HEK293 (cell line): ENCODE results near the gene SDCBP2.

ENCODE experiments used
- CTCF ChIA-PET: fragments of 350-600 bp; formaldehyde crosslinking; extraction: SDS; loops from one replicate; lab custom pipeline; 2021; ENCODE audit warnings: antibody characterized with exemption; lab: Yijun Ruan, JAX
- POLR2A ChIA-PET: fragments of 300-600 bp; formaldehyde crosslinking; extraction: SDS; loops from one replicate; lab custom pipeline; 2020; ENCODE audit warnings: antibody characterized with exemption, inconsistent platforms; lab: Yijun Ruan, JAX
- H3K27ac ChIP-seq: fragments of 200-500 bp; sonication (Bioruptor generic); 2 replicates; pipeline ENCODE4 v1.5.1; 2014; ENCODE audit warnings: low read depth, low read length, control low read depth, inconsistent platforms; ENCODE audit errors: extremely low read depth
- H3K36me3 ChIP-seq, 2 experiments: fragments of 200-500 bp in 1 of 2; sonication (Bioruptor generic) in 1 of 2; 1 replicate in 1 of 2; 2 replicates in 1 of 2; pipeline ENCODE4 v1.5.1; 2014 to 2017; ENCODE audit warnings: inconsistent platforms in 2 of 2, low read length in 2 of 2; ENCODE audit not compliant: control insufficient read depth in 2 of 2, insufficient read depth in 1 of 2
- H3K4me1 ChIP-seq: fragments of 200-500 bp; sonication (Bioruptor generic); 2 replicates; pipeline ENCODE4 v1.5.1; 2014; ENCODE audit warnings: mild to moderate bottlenecking, low read length, inconsistent platforms; ENCODE audit not compliant: control insufficient read depth, insufficient read depth
- H3K4me3 ChIP-seq: 2 replicates; pipeline ENCODE4 v1.5.1; 2011; ENCODE audit warnings: low read depth, mild to moderate bottlenecking, control low read depth, low read length, moderate library complexity
- H3K9me3 ChIP-seq: fragments of 200-500 bp; sonication (Bioruptor generic); 2 replicates; pipeline ENCODE4 v1.5.1; 2014; ENCODE audit warnings: low read depth, low read length, inconsistent platforms; ENCODE audit not compliant: control insufficient read depth, insufficient read depth
- CTCF ChIP-seq: fragments of 450-650 bp; formaldehyde crosslinking; IDR thresholded peaks from 2 replicates; pipeline ENCODE4 v1.5.1; 2016; ENCODE audit warnings: missing biosample characterization, missing genetic modification characterization
- PRDM10 ChIP-seq: fragments of 450-650 bp; formaldehyde crosslinking; IDR thresholded peaks from 2 replicates; pipeline ENCODE4 v1.5.1; 2016; ENCODE audit warnings: missing biosample characterization, missing genetic modification characterization
- SCRT1 ChIP-seq: fragments of 450-650 bp; formaldehyde crosslinking; IDR thresholded peaks from 2 replicates; pipeline ENCODE4 v1.5.1; 2016; ENCODE audit warnings: missing biosample characterization, missing genetic modification characterization, borderline replicate concordance
- ZBTB10 ChIP-seq: fragments of 450-650 bp; formaldehyde crosslinking; IDR thresholded peaks from 2 replicates; pipeline ENCODE4 v1.5.1; 2016; ENCODE audit warnings: missing biosample characterization, missing genetic modification characterization
- ZBTB17 ChIP-seq: fragments of 450-650 bp; formaldehyde crosslinking; IDR thresholded peaks from 2 replicates; pipeline ENCODE4 v1.5.1; 2016; ENCODE audit warnings: missing biosample characterization, missing genetic modification characterization
- ZBTB44 ChIP-seq: fragments of 450-650 bp; IDR thresholded peaks from 2 replicates; pipeline ENCODE4 v1.5.1; 2018; ENCODE audit warnings: missing biosample characterization, mild to moderate bottlenecking, missing genetic modification characterization
- ZNF174 ChIP-seq: fragments of 450-650 bp; formaldehyde crosslinking; IDR thresholded peaks from 2 replicates; pipeline ENCODE4 v1.5.0; 2017; ENCODE audit warnings: missing biosample characterization, mild to moderate bottlenecking, missing genetic modification characterization
- ZNF18 ChIP-seq: fragments of 450-650 bp; formaldehyde crosslinking; IDR thresholded peaks from 2 replicates; pipeline ENCODE4 v1.5.1; 2016; ENCODE audit warnings: missing biosample characterization, missing genetic modification characterization
- ZNF2 ChIP-seq: fragments of 450-650 bp; formaldehyde crosslinking; IDR thresholded peaks from 2 replicates; pipeline ENCODE4 v1.5.1; 2016; ENCODE audit warnings: missing biosample characterization, missing genetic modification characterization
- ZNF398 ChIP-seq: fragments of 450-650 bp; formaldehyde crosslinking; IDR thresholded peaks from 2 replicates; pipeline ENCODE4 v1.5.1; 2017; ENCODE audit warnings: missing biosample characterization, missing genetic modification characterization
- ZNF555 ChIP-seq: fragments of 450-650 bp; formaldehyde crosslinking; conservative IDR thresholded peaks from 2 replicates; pipeline ENCODE4 v1.5.1; 2017; ENCODE audit warnings: missing biosample characterization, mild to moderate bottlenecking, missing genetic modification characterization, inconsistent platforms
- ZNF610 ChIP-seq: fragments of 450-650 bp; formaldehyde crosslinking; IDR thresholded peaks from 2 replicates; pipeline ENCODE4 v1.5.1; 2016; ENCODE audit warnings: missing biosample characterization, missing genetic modification characterization, borderline replicate concordance
- ZNF654 ChIP-seq: fragments of 450-650 bp; formaldehyde crosslinking; IDR thresholded peaks from 2 replicates; pipeline ENCODE4 v1.5.1; 2016; ENCODE audit warnings: low read depth, missing biosample characterization, missing genetic modification characterization
- ZNF768 ChIP-seq: fragments of 450-650 bp; formaldehyde crosslinking; IDR thresholded peaks from 2 replicates; pipeline ENCODE4 v1.5.1; 2018; ENCODE audit warnings: missing biosample characterization, mild to moderate bottlenecking, missing genetic modification characterization
- ZNF843 ChIP-seq: fragments of 450-650 bp; formaldehyde crosslinking; IDR thresholded peaks from 2 replicates; pipeline ENCODE4 v1.5.1; 2016; ENCODE audit warnings: missing biosample characterization, missing genetic modification characterization
- ZSCAN30 ChIP-seq: fragments of 450-650 bp; IDR thresholded peaks from 2 replicates; pipeline ENCODE4 v1.5.1; 2018; ENCODE audit warnings: missing biosample characterization, mild to moderate bottlenecking, missing genetic modification characterization, moderate library complexity
- ZSCAN5A ChIP-seq: fragments of 450-650 bp; formaldehyde crosslinking; IDR thresholded peaks from 2 replicates; pipeline ENCODE4 v1.5.1; 2016; ENCODE audit warnings: missing biosample characterization, missing genetic modification characterization

SDCBP2 gene

GRCh38 chr20:1265916-1266166 is 63.1 kb downstream of the SDCBP2 start:
- ChIA-PET CTCF (interaction anchor here (0.9 kb wide), 1 partner anchor 38 kb away, joined by 4 read pairs; no protein-coding TSS in a partner anchor), POLR2A (interaction anchor here (0.8 to 1.5 kb wide), 12 partner anchors 9 to 432 kb away, joined by 3 to 8 read pairs (median 3); partner anchors contain the start of genes FAM110A, NSFL1C and RAD21L1)
- H3K27ac ChIP-seq: peak overlapping the region; percentile 27; the same call in 1 of the 2 replicates
- TF ChIP-seq ZNF18 (tag by site-specific recombination): no peak
- TF ChIP-seq ZNF555 (tag by site-specific recombination): no peak
- no peak for TF ChIP-seq ZNF843
- TF ChIP-seq ZNF174 (tag by site-specific recombination): no peak
- peak; percentile 22; the same call in 1 of the 2 replicates for TF ChIP-seq ZNF610
- TF ChIP-seq CTCF (tag by site-specific recombination): no peak
- peak; percentile 99 for TF ChIP-seq ZNF768 (tag by site-specific recombination)
- TF ChIP-seq ZNF654 (tag by site-specific recombination): no peak
- TF ChIP-seq ZSCAN5A (tag by site-specific recombination): no peak
- TF ChIP-seq ZBTB44: no peak
- 0 out of 2 replicates have a peak, but pooled peaks have one; percentile 8 for TF ChIP-seq ZSCAN30 (tag by site-specific recombination)
- no peak for TF ChIP-seq ZNF2 (tag by site-specific recombination)
- no peak for TF ChIP-seq SCRT1 (tag by site-specific recombination)
- peak overlapping the region; percentile 71 for H3K4me3 ChIP-seq
- no peaks in the 10 kb centered on the region for H3K9me3 ChIP-seq
- peaks cover 7% of the 10 kb centered on the region for H3K4me1 ChIP-seq
- H3K36me3 ChIP-seq: peaks cover 0 to 19% of the 10 kb centered on the region in 2 experiments; a peak in 1 of 3 replicates

- POLR2A ChIA-PET: interaction anchor here (0.8 to 1.5 kb wide), 13 partner anchors 9 to 432 kb away, joined by 3 to 8 read pairs (median 3); partner anchors contain the start of genes FAM110A, NSFL1C and RAD21L1
- CTCF ChIA-PET: interaction anchor here (0.9 to 1.0 kb wide), 2 partner anchors 38 to 48 kb away, joined by 4 to 5 read pairs; no protein-coding TSS in a partner anchor
- Histone ChIP-seq H3K36me3 (peaks cover 0 to 14% of the 10 kb centered on the region in 2 experiments; a peak in 1 of 3 replicates), H3K4me3 (peak overlapping the region; percentile 71; the same call in 1 of the 2 replicates)
- TF ChIP-seq PRDM10 (tag by site-specific recombination) (peak; percentile 85), ZNF398 (tag by site-specific recombination) (no peak), ZBTB10 (tag by site-specific recombination) (no peak), ZBTB17 (tag by site-specific recombination) (0 out of 2 replicates have a peak, but pooled peaks have one; percentile 12)
- TF ChIP-seq, all 188 proteins: peak for 2
- no peak overlapping the region for H3K27ac ChIP-seq
- peaks cover 7% of the 10 kb centered on the region for H3K4me1 ChIP-seq
- H3K9me3 ChIP-seq: no peaks in the 10 kb centered on the region
Observed at GRCh38 chr20:1265226-1265915, 63.6 kb downstream of the SDCBP2 start.
